ENCODE measurements around the gene PTPRG.

DNA sequence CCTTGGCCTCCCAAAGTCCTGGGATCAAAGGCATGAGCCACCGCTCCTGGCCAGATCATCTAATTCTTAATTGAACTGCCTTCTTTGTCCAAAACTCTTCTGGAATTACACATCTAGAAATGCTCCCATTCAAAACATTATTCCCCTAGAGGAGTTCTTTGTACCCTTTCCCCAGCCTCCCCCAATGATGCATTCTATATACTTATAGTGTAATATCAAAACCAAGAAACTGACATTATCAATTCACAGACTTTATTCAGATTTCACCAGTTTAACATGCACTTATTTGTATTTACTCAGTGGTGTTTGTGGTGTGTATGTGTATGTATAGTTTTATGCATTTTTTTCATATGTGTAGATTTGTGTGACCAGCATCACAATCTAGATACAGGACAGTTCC is 85.0 kb downstream of the PTPRG start:
- TF ChIP-seq, protein P1, sequence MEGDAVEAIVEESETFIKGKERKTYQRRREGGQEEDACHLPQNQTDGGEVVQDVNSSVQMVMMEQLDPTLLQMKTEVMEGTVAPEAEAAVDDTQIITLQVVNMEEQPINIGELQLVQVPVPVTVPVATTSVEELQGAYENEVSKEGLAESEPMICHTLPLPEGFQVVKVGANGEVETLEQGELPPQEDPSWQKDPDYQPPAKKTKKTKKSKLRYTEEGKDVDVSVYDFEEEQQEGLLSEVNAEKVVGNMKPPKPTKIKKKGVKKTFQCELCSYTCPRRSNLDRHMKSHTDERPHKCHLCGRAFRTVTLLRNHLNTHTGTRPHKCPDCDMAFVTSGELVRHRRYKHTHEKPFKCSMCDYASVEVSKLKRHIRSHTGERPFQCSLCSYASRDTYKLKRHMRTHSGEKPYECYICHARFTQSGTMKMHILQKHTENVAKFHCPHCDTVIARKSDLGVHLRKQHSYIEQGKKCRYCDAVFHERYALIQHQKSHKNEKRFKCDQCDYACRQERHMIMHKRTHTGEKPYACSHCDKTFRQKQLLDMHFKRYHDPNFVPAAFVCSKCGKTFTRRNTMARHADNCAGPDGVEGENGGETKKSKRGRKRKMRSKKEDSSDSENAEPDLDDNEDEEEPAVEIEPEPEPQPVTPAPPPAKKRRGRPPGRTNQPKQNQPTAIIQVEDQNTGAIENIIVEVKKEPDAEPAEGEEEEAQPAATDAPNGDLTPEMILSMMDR (IDR thresholded peaks at IDR 0.05): no peak
- TF ChIP-seq POLR2AphosphoS5 (IDR thresholded peaks at IDR 0.05) (no peak), EP300 (IDR thresholded peaks at IDR 0.05) (no peak)
